Large intestine (tissue), 3 donors: ENCODE measurements around the gene HBB. TPM values are rescaled to one million over a fixed set of nuclear protein-coding genes. Genes with fewer than 3 reads are reported as not detected.

Source experiments
- DNase-seq, 2 donors: peaks; one replicate each; pipeline versions ENCODE4 v3.0.0 to v3.0.0-alpha.2; 2013
- H3K27ac ChIP-seq: one replicate; pipeline ENCODE4 v1.5.1; 2013; ENCODE audit warnings: low read length
- H3K27me3 ChIP-seq: 2 replicates; pipeline ENCODE4 v1.6.1; 2013; ENCODE audit warnings: low read length; ENCODE audit not compliant: control insufficient read depth, insufficient read depth
- H3K36me3 ChIP-seq: 2 replicates; pipeline ENCODE4 v1.6.1; 2013; ENCODE audit warnings: low read length; ENCODE audit not compliant: control insufficient read depth, insufficient read depth
- H3K4me1 ChIP-seq: one replicate; pipeline ENCODE4 v1.6.1; 2013; ENCODE audit warnings: low read length; ENCODE audit not compliant: control insufficient read depth, insufficient read depth
- H3K4me3 ChIP-seq: one replicate; pipeline ENCODE4 v1.5.1; 2013; ENCODE audit warnings: low read length
- H3K9me3 ChIP-seq: one replicate; pipeline ENCODE4 v1.6.1; 2013; ENCODE audit warnings: mild to moderate bottlenecking, low read depth, low read length, moderate library complexity; ENCODE audit not compliant: control insufficient read depth
- WGBS: methylation state at CpG from one replicate; pipeline ENCODE4 v1.1.5; 2013; ENCODE audit warnings: low lambda C conversion rate; ENCODE audit not compliant: insufficient coverage; 5-methylcytosine and 5-hydroxymethylcytosine counted together
- polyA plus RNA-seq: library from polyadenylated mRNA; unstranded; fragments of 120-200 nt; gene quantifications from one replicate; pipeline ENCODE4 v1.2.1, GENCODE V29; 2013

Gene HBB
- polyA plus RNA-seq, 1 donor = 175 TPM

DNA sequence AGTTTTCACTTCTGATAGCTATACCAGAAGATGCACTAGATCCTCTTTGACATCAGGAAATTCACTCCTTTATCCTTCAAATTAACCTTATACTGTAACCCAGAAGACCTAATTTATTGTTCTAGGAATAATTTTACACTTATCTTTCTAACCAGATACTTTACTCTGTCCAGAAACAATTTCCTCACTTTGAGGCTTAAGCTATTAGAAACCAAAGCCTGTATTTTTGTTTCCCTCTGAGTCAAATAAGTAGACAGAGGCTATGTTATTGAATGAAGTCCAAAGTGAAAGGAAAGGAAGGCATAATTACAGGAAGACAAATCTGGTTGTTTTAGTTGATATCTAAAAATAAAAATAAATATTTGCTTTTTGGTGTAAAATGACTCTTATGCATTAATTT, 28.6 kb downstream of the HBB start:
- Histone ChIP-seq H3K36me3 (no peaks in the 10 kb centered on the region), H3K27me3 (no peaks in the 10 kb centered on the region), H3K4me1 (no peaks in the 10 kb centered on the region), H3K9me3 (no peaks in the 10 kb centered on the region), H3K4me3 (no peak overlapping the region), H3K27ac (no peak overlapping the region)
- DNase-seq = no peak

DNA sequence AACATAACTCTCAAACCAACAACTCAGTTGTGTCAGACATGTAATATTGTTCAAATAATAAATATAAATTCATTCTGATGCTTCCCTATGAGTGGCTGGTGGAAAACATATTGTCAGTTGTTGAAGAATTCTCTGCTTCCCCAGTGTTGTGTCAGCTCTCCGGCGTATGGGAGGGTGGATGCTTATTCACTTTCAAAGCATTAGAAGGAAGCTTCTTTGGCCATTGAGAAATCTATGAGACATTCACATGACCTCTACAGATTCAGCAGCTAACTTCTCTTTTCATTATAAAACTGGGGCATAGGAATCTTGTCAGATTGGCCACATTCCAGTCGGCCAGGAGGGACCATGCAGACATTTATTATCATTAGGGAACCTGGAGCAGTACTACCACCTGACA, 29.3 kb downstream of the HBB start:
- no peak overlapping the region for H3K4me3 ChIP-seq
- no peak overlapping the region for H3K27ac ChIP-seq
- DNase-seq = no peak
- no peaks in the 10 kb centered on the region for H3K9me3 ChIP-seq
- H3K36me3 ChIP-seq = no peaks in the 10 kb centered on the region
- WGBS = no CpG with 5 or more reads among the region's 3 CpGs
- H3K27me3 ChIP-seq = no peaks in the 10 kb centered on the region
- H3K4me1 ChIP-seq = no peaks in the 10 kb centered on the region

- WGBS = no CpG with 5 or more reads among the region's 3 CpGs
- no peaks in the 10 kb centered on the region for H3K36me3 ChIP-seq
- no peak for DNase-seq
- no peak overlapping the region for H3K27ac ChIP-seq
- H3K27me3 ChIP-seq = no peaks in the 10 kb centered on the region
- H3K4me1 ChIP-seq = no peaks in the 10 kb centered on the region
- no peak overlapping the region for H3K4me3 ChIP-seq
- H3K9me3 ChIP-seq = no peaks in the 10 kb centered on the region
Measured at GRCh38 chr11:5196731-5197130, 30.1 kb downstream of the HBB start.

DNA sequence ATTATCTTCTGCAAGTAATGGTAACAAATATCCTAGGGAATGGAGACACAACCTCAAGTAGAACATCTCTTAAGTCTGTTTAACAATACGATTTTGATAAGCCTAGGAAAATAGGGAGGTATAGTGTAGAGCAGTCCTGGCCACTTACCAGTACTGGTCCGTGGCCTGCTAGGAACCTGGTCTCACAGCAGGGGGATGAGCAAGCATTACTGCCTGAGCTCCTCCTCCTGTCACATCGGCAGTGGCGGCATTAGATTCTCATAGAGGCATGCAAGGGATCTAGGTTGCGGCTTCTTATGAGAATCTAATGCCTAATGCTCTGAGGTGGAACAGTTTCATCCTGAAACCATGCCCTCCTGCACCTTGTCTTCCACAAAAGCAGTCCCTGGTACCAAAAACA, 30.8 kb downstream of the HBB start:
- Histone ChIP-seq H3K27me3 (no peaks in the 10 kb centered on the region), H3K4me1 (no peaks in the 10 kb centered on the region), H3K4me3 (no peak overlapping the region), H3K36me3 (no peaks in the 10 kb centered on the region), H3K27ac (no peak overlapping the region), H3K9me3 (no peaks in the 10 kb centered on the region)
- WGBS = no CpG with 5 or more reads among the region's 5 CpGs
- no peak for DNase-seq

DNA sequence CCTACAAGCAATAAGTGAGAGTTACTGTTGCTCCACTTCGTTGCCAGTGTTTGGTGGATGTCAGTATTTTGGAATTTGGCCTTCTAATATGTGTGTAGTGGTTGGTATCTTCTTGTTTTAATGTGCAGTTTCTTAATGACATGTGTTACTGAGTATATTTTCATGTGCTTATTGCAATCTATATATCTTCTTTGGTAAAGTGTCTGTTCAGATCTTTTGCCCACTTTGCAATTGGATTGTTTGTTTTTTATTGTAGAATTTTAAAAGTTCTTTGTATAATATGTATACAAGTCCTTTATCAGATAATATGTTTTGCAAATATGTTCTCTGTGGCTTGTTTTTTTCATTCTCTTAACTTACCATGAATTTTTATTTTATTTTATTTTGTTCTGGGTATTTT, 34.1 kb downstream of the HBB start:
- Histone ChIP-seq H3K36me3 (no peaks in the 10 kb centered on the region), H3K9me3 (no peaks in the 10 kb centered on the region), H3K4me1 (no peaks in the 10 kb centered on the region), H3K27ac (no peak overlapping the region), H3K27me3 (no peaks in the 10 kb centered on the region), H3K4me3 (no peak overlapping the region)
- DNase-seq = no peak
- WGBS = no CpG with 5 or more reads among the region's 1 CpG

- Histone ChIP-seq H3K27ac (no peak overlapping the region), H3K9me3 (no peaks in the 10 kb centered on the region), H3K4me1 (no peaks in the 10 kb centered on the region), H3K27me3 (no peaks in the 10 kb centered on the region), H3K4me3 (no peak overlapping the region), H3K36me3 (no peaks in the 10 kb centered on the region)
- DNase-seq = no peak
- WGBS = 89% methylated on average over 1 of the region's 2 CpGs
Measured at GRCh38 chr11:5188201-5188600, 38.7 kb downstream of the HBB start.

DNA sequence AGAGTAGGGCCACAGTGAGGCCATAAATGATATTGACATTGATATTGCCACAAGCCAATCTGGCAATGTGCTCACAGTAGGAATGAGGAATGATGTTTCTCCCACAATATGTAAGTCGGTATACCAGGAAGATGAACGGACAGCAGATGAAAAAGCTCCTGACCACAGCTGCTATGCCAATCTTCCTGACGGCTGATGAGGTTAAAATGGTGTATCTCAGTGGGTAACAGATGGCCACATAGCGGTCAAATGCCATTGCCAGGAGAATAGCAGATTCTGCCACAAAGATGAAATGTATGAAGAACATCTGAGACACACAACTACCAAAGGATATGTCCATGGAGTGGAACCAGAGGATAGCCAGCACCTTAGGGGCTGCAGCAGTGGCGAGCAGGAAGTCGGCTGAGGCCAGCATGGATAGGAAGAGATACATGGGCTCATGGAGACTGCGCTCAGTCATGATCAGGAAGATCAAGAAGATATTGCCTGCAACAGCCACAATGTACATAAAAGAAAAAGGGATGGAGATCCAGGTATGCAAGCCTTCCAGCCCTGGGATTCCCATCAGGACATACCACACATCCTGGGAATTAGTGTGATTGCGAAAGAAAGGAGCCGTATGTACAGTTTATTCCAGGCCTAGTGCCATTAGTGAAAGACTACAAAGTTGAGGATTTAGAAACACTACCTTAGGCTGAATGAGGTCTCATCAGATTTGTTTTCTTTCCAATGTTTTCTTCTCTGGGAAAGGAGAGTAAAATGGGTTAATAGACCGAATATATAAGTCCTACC, 48.6 kb downstream of the HBB start:
- no peaks in the 10 kb centered on the region for H3K4me1 ChIP-seq
- WGBS = no CpG with 5 or more reads among the region's 10 CpGs
- H3K9me3 ChIP-seq = no peaks in the 10 kb centered on the region
- no peaks in the 10 kb centered on the region for H3K27me3 ChIP-seq
- H3K36me3 ChIP-seq = no peaks in the 10 kb centered on the region
- no peak for DNase-seq
- no peak overlapping the region for H3K4me3 ChIP-seq
- H3K27ac ChIP-seq = no peak overlapping the region

Other genes with a start within 250 kb of the HBB start
- gene OR51L1, start 232.2 kb downstream of the HBB start, polyA plus RNA-seq = not detected
- not detected for gene OR52J3, start 180.5 kb downstream of the HBB start, polyA plus RNA-seq
- not detected for gene OR52E2, start 167.4 kb downstream of the HBB start, polyA plus RNA-seq
- gene OR52E1, start 157.5 kb downstream of the HBB start, polyA plus RNA-seq = not detected
- gene OR52A5, start 88.7 kb downstream of the HBB start, polyA plus RNA-seq = not detected
- gene OR52A1, start 72.3 kb downstream of the HBB start, polyA plus RNA-seq = not detected
- not detected for gene OR51V1, start 26.4 kb downstream of the HBB start, polyA plus RNA-seq
- gene HBD, start 7.4 kb upstream of the HBB start, polyA plus RNA-seq = 0.09 TPM
- gene HBG1, start 22.8 kb upstream of the HBB start, polyA plus RNA-seq = 9.7 TPM
- gene HBG2, start 27.7 kb upstream of the HBB start, polyA plus RNA-seq = 2,367 TPM
- 5.6 TPM for gene HBE1, start 42.9 kb upstream of the HBB start, polyA plus RNA-seq
- 0.07 TPM for gene OR51B4, start 74.9 kb upstream of the HBB start, polyA plus RNA-seq
- not detected for gene OR51B2, start 97.2 kb upstream of the HBB start, polyA plus RNA-seq
- gene OR51B5, start 116.5 kb upstream of the HBB start, polyA plus RNA-seq = 0.30 TPM
- not detected for gene OR51B6, start 124.4 kb upstream of the HBB start, polyA plus RNA-seq
- not detected for gene OR51M1, start 156.7 kb upstream of the HBB start, polyA plus RNA-seq
- gene OR51Q1, start 195.0 kb upstream of the HBB start, polyA plus RNA-seq = not detected
- gene OR51I1, start 214.4 kb upstream of the HBB start, polyA plus RNA-seq = not detected
- gene OR51I2, start 222.3 kb upstream of the HBB start, polyA plus RNA-seq = not detected